ENCODE measurements around the gene KNG1. TPM values are rescaled to one million over a fixed set of nuclear protein-coding genes. Genes with fewer than 3 reads are reported as not detected.

The KNG1 gene
- total RNA-seq, 2 donors from 2014 or later = not detected

DNA sequence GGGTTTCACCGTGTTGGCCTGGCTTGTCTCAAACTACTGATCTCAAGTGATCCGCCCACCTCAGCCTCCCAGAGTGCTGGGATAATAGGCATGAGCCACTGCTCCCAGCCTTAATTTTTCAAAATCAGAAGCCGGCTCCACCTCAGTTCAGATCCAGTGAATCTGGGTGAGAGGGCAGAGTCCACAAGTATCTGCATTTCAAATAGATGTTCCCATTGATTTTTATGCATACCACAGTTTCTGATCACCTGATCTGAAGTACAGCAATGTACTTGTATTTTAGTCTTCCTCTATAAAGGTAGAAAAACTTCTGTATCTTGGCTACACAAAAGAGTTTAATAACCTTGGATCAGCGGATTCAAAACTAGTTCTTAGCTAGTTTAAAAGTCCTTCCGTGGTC is 62.0 kb downstream of the KNG1 start:
- Histone ChIP-seq H3K4me3 (no peak overlapping the region), H3K27ac (no peak overlapping the region), H3K4me1 (peaks cover 5% of the 10 kb centered on the region), H3K27me3 (no peaks in the 10 kb centered on the region), H3K36me3 (replicated peaks in 1 of 2; ENCODE audit: insufficient read depth in 1 of 2, low read depth in 2 of 2) (no peaks in the 10 kb centered on the region), H3K9me3 (no peaks in the 10 kb centered on the region)
- no peak for ATAC-seq
- no peak for DNase-seq
- no peak for TF ChIP-seq POLR2A (IDR thresholded peaks at IDR 0.05)
- TF ChIP-seq, protein P1, sequence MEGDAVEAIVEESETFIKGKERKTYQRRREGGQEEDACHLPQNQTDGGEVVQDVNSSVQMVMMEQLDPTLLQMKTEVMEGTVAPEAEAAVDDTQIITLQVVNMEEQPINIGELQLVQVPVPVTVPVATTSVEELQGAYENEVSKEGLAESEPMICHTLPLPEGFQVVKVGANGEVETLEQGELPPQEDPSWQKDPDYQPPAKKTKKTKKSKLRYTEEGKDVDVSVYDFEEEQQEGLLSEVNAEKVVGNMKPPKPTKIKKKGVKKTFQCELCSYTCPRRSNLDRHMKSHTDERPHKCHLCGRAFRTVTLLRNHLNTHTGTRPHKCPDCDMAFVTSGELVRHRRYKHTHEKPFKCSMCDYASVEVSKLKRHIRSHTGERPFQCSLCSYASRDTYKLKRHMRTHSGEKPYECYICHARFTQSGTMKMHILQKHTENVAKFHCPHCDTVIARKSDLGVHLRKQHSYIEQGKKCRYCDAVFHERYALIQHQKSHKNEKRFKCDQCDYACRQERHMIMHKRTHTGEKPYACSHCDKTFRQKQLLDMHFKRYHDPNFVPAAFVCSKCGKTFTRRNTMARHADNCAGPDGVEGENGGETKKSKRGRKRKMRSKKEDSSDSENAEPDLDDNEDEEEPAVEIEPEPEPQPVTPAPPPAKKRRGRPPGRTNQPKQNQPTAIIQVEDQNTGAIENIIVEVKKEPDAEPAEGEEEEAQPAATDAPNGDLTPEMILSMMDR (IDR thresholded peaks at IDR 0.05) = no peak
- 81 to 86% methylated on average over 4 to 5 of the region's 5 CpGs for WGBS, 2 donors
- intact Hi-C loops (cut with DNase I) = no loop called here

GRCh38 chr3:186782542-186783057 is 65.4 kb downstream of the KNG1 start:
- 2 to 3% methylated on average over 21 of the region's 21 CpGs for WGBS, 2 donors
- TF ChIP-seq, protein P1 (IDR thresholded peaks at IDR 0.05) = no peak
- no peak for TF ChIP-seq POLR2A (IDR thresholded peaks at IDR 0.05)
- ATAC-seq = peak; percentile 5
- intact Hi-C loops (cut with DNase I) = no loop called here
- Histone ChIP-seq H3K4me1 (peaks cover 34% of the 10 kb centered on the region), H3K9me3 (no peaks in the 10 kb centered on the region), H3K36me3 (replicated peaks in 1 of 2; ENCODE audit: insufficient read depth in 1 of 2, low read depth in 2 of 2) (peaks cover 12 to 20% of the 10 kb centered on the region in 2 donors), H3K27me3 (no peaks in the 10 kb centered on the region), H3K27ac (peak overlapping the region; percentile 95 to 97 (median 96)), H3K4me3 (peak overlapping the region; percentile 66 to 91)
- no peak for DNase-seq

- intact Hi-C loops (cut with DNase I) = no loop called here
- WGBS, 2 donors = 0 to 1% methylated on average over 15 to 60 of the region's 60 CpGs
Measured at GRCh38 chr3:186783058-186783730, 66.0 kb downstream of the KNG1 start, which contains the start of gene EIF4A2. Gene EIF4A2 (plus strand): TSS chr3:186783577. CDS start chr3:186783611, 34 bp downstream.

DNA sequence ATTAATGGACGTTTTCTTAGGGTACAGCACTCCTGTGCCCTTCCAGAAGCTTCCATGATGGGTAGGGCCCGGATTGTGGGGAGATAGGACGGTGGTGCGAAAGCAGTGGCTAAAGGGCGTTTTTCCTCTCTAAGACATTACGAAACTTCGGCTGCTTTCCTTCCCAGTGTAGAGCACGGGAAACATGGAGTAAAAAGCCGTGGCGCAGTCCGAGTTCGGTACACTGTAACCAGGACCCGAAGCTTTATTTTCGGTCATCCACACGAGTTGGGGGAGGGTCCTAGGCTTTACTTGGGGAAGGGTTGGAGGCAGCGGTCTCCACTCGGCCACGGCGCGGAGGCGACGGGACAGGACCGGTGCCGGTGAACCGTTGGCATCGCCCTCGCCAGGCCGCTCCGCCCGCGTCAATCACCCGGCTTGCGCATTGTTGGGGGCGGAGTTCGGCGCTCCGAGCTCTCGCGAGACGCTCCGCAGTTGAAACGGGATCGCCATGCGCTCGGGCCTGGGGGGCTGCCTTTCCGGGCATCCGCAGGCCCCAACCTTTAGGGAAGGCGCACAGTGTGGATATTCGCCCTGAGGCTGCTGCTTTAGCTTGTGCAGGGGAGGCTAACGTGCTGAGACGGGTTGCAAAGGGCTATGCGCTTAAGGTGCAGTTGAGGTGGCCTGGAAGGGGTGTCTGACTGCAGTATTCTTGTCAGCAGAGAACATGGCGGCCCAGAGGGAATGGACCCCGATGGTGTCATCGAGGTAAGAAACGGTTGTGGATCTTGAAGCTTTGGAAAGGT is 66.8 kb downstream of the KNG1 start:
- Histone ChIP-seq H3K4me1 (peaks cover 47% of the 10 kb centered on the region), H3K4me3 (peak overlapping the region; percentile 66 to 91), H3K27me3 (no peaks in the 10 kb centered on the region), H3K9me3 (no peaks in the 10 kb centered on the region), H3K27ac (peak overlapping the region; percentile 95 to 97 (median 96)), H3K36me3 (replicated peaks in 1 of 2; ENCODE audit: insufficient read depth in 1 of 2, low read depth in 2 of 2) (peaks cover 14 to 27% of the 10 kb centered on the region in 2 donors)
- intact Hi-C loops (cut with DNase I) = no loop called here
- peak; percentile 86 to 89 (median 88) for DNase-seq
- WGBS, 2 donors = 0 to 1% methylated on average over 21 to 56 of the region's 56 CpGs
- no peak for TF ChIP-seq POLR2A (IDR thresholded peaks at IDR 0.05)
- TF ChIP-seq, protein P1 (IDR thresholded peaks at IDR 0.05) = no peak
- peak; percentile 84 for ATAC-seq

More at GRCh38 chr3:186783058-186783730, 66.0 kb downstream of the KNG1 start, which contains the start of gene EIF4A2:
- H3K36me3 ChIP-seq (replicated peaks in 1 of 2; ENCODE audit: insufficient read depth in 1 of 2, low read depth in 2 of 2) = peaks cover 14 to 25% of the 10 kb centered on the region in 2 donors
- H3K27me3 ChIP-seq = no peaks in the 10 kb centered on the region
- peak within 1 kb of the TSS; percentile 95 to 97 (median 96) for H3K27ac ChIP-seq
- H3K4me3 ChIP-seq = peak within 1 kb of the TSS; percentile 66 to 91
- peak; percentile 90 to 100 (median 100) for TF ChIP-seq POLR2A (IDR thresholded peaks at IDR 0.05)
- TF ChIP-seq, protein P1 (IDR thresholded peaks at IDR 0.05) = peak in 1 of 7 experiments; percentile 10
- H3K9me3 ChIP-seq = no peaks in the 10 kb centered on the region
- H3K4me1 ChIP-seq = peaks cover 40% of the 10 kb centered on the region
- ATAC-seq = peak; percentile 90
- DNase-seq = peak; percentile 90 to 92 (median 91)
